Esophagus squamous epithelium (tissue), 4 donors: ENCODE data around the gene SNX10.

Experiments used
- CTCF ChIP-seq, 6 experiments: fragments of 450-650 bp in 4 of 6; fragments of 200-600 bp in 2 of 6; sonication (generic) in 2 of 6; IDR thresholded peaks; one replicate each; pipeline ENCODE4 v1.5.1; 2016 to 2019; ENCODE audit warnings: antibody characterized with exemption in 6 of 6, mild to moderate bottlenecking in 4 of 6, moderate library complexity in 4 of 6
- POLR2A ChIP-seq, 4 donors: fragments of 450-650 bp; IDR thresholded peaks; one replicate each; pipeline ENCODE4 v1.6.1; 2017; ENCODE audit warnings: antibody characterized with exemption in 4 of 4, mild to moderate bottlenecking in 4 of 4, moderate library complexity in 3 of 4

- TF ChIP-seq CTCF (IDR thresholded peaks at IDR 0.05) (no peak), POLR2A (IDR thresholded peaks at IDR 0.05) (no peak)
Observed at GRCh38 chr7:26390016-26390415, 98.4 kb downstream of the SNX10 start.
